HCT116 (cell line): ENCODE data around the gene AK2. TPM values are rescaled to one million over a fixed set of nuclear protein-coding genes. Genes with fewer than 3 reads are reported as not detected.

ENCODE experiments used
- ATAC-seq: fragments of 200-7000 bp; cut with Tn5 transposase; 2 replicates; pipeline ENCODE4 v1.9.1; 2020; ENCODE audit warnings: mild to moderate bottlenecking, moderate library complexity
- BruUV-seq: library from RNA; stranded (reverse); fragments of 400-500 nt; replicated peaks from 2 replicates; lab custom pipeline; 2021; lab: Mats Ljungman, UMichigan
- CTCF ChIA-PET: fragments of 300-600 bp; sonication (Branson Sonifier 250); formaldehyde crosslinking; loops from one replicate; lab custom pipeline; 2021; ENCODE audit warnings: antibody characterized with exemption; lab: Charles Lee
- POLR2A ChIA-PET: fragments of 300-600, 350-600 bp; sonication (Branson Sonifier 250); formaldehyde crosslinking; loops from one replicate; lab custom pipeline; 2021; ENCODE audit warnings: antibody characterized with exemption; lab: Charles Lee
- RAD21 ChIA-PET, 2 experiments: fragments of 300-600 bp; sonication (Branson Sonifier 250); formaldehyde crosslinking; loops; one replicate each; lab custom pipeline; 2023; ENCODE audit warnings: low total read pairs in 2 of 2; ENCODE audit not compliant: uncharacterized antibody in 2 of 2, unreplicated experiment in 2 of 2, low non-redundant PET in 1 of 2; lab: Charles Lee
- DNase-seq: peaks from one replicate; pipeline ENCODE4 v3.0.0-alpha.2; 2010; ENCODE audit warnings: low read depth, low spot score
- H2AFZ ChIP-seq: fragments of 200-600 bp; shearing (Covaris generic), sonication (generic); 2 replicates; pipeline ENCODE4 v1.6.1; 2017; ENCODE audit warnings: low read depth, mixed run types, mixed read lengths, antibody characterized with exemption, low read length; ENCODE audit not compliant: poor library complexity, severe bottlenecking
- H3K27ac ChIP-seq: 2 replicates; pipeline ENCODE4 v1.5.1; 2012; ENCODE audit warnings: low read depth, low read length
- H3K27me3 ChIP-seq: fragments of 200-600 bp; sonication (generic); 2 replicates; pipeline ENCODE4 v1.6.1; 2016; ENCODE audit warnings: mixed run types, low read length, mixed read lengths; ENCODE audit not compliant: insufficient read depth
- H3K36me3 ChIP-seq, 2 experiments: fragments of 200-500 bp in 1 of 2; fragments of 200-600 bp in 1 of 2; sonication (Bioruptor generic) in 1 of 2; sonication (generic) in 1 of 2; 2 replicates each; pipeline versions ENCODE4 v1.5.1 to v1.6.1; 2014 to 2016; ENCODE audit warnings: low read length in 2 of 2, inconsistent platforms in 1 of 2, mixed read lengths in 1 of 2, mixed run types in 1 of 2; ENCODE audit not compliant: insufficient read depth in 2 of 2, control insufficient read depth in 1 of 2
- H3K4me1 ChIP-seq, 2 experiments: fragments of 200-600 bp in 1 of 2; sonication (generic) in 1 of 2; 2 replicates each; pipeline versions ENCODE4 v1.5.1 to v1.6.1; 2012 to 2017; ENCODE audit warnings: low read length in 2 of 2, inconsistent platforms in 1 of 2, mild to moderate bottlenecking in 1 of 2, mixed read lengths in 1 of 2, mixed run types in 1 of 2, moderate library complexity in 1 of 2; ENCODE audit not compliant: insufficient read depth in 2 of 2, control insufficient read depth in 1 of 2
- H3K4me2 ChIP-seq: fragments of 200-600 bp; sonication (generic); 2 replicates; pipeline ENCODE4 v1.6.1; 2017; ENCODE audit warnings: mixed run types, low read length, mixed read lengths
- H3K4me3 ChIP-seq, 2 experiments: fragments of 200-600 bp in 1 of 2; sonication (generic) in 1 of 2; replicated peaks in 1 of 2; 2 replicates each; pipeline ENCODE4 v1.5.1; 2011 to 2016; ENCODE audit warnings: low read length in 2 of 2, control low read depth in 1 of 2, low read depth in 1 of 2, mild to moderate bottlenecking in 1 of 2, mixed read lengths in 1 of 2, mixed run types in 1 of 2
- H3K79me2 ChIP-seq: fragments of 200-600 bp; sonication (generic); 2 replicates; pipeline ENCODE4 v1.6.1; 2017; ENCODE audit warnings: mild to moderate bottlenecking, mixed run types, low read length, moderate library complexity, mixed read lengths; ENCODE audit not compliant: insufficient read depth
- H3K9ac ChIP-seq: fragments of 200-600 bp; sonication (generic); 2 replicates; pipeline ENCODE4 v1.6.1; 2016; ENCODE audit warnings: low read length, mixed read lengths
- H3K9me2 ChIP-seq: fragments of 200-600 bp; sonication (generic), shearing (Covaris generic); 2 replicates; pipeline ENCODE4 v1.6.1; 2017; ENCODE audit warnings: mixed run types, mild to moderate bottlenecking, moderate library complexity; ENCODE audit not compliant: insufficient read depth
- H3K9me3 ChIP-seq, 2 experiments: fragments of 200-500 bp in 1 of 2; fragments of 200-600 bp in 1 of 2; sonication (Bioruptor generic) in 1 of 2; sonication (generic) in 1 of 2; 2 replicates each; pipeline ENCODE4 v1.6.1; 2014 to 2017; ENCODE audit warnings: low read length in 2 of 2, mixed read lengths in 2 of 2, inconsistent platforms in 1 of 2, low read depth in 1 of 2, mild to moderate bottlenecking in 1 of 2, mixed run types in 1 of 2, moderate library complexity in 1 of 2; ENCODE audit not compliant: control insufficient read depth in 1 of 2, insufficient read depth in 1 of 2
- H4K20me1 ChIP-seq: fragments of 200-600 bp; sonication (generic), shearing (Covaris generic); 2 replicates; pipeline ENCODE4 v1.6.1; 2017; ENCODE audit warnings: mixed run types, mild to moderate bottlenecking, moderate library complexity; ENCODE audit not compliant: insufficient read depth
- ATF3 ChIP-seq: IDR thresholded peaks from 2 replicates; pipeline ENCODE4 v1.6.1; 2012
- CEBPB ChIP-seq: IDR thresholded peaks from 2 replicates; pipeline ENCODE4 v1.6.1; 2012; ENCODE audit warnings: low read depth
- CTCF ChIP-seq, 3 experiments: fragments of 200-600 bp in 1 of 3; sonication (generic) in 1 of 3; IDR thresholded peaks in 2 of 3; conservative IDR thresholded peaks in 1 of 3; 2 replicates each; pipeline ENCODE4 v1.5.1; 2012 to 2017; ENCODE audit warnings: low read depth in 2 of 3, low read length in 2 of 3, antibody characterized with exemption in 1 of 3, borderline replicate concordance in 1 of 3, control low read depth in 1 of 3, mild to moderate bottlenecking in 1 of 3, mixed read lengths in 1 of 3, mixed run types in 1 of 3, moderate library complexity in 1 of 3; ENCODE audit not compliant: insufficient read depth in 1 of 3
- EGR1 ChIP-seq: IDR thresholded peaks from 2 replicates; pipeline ENCODE4 v1.6.1; 2012; ENCODE audit warnings: low read depth
- EZH2 ChIP-seq: fragments of 200-600 bp; sonication (generic); IDR thresholded peaks from 2 replicates; pipeline ENCODE4 v1.6.1; 2017; ENCODE audit warnings: antibody characterized with exemption, mixed run types
- EZH2phosphoT487 ChIP-seq: fragments of 200-600 bp; IDR thresholded peaks from 2 replicates; pipeline ENCODE4 v1.6.1; 2018; ENCODE audit warnings: antibody characterized with exemption, borderline replicate concordance
- JUND ChIP-seq: IDR thresholded peaks from 2 replicates; pipeline ENCODE4 v1.6.1; 2012
- MAX ChIP-seq: IDR thresholded peaks from 2 replicates; pipeline ENCODE4 v1.6.1; 2012
- POLR2A ChIP-seq: IDR thresholded peaks from 2 replicates; pipeline ENCODE4 v1.7.0; 2011; ENCODE audit warnings: borderline replicate concordance; ENCODE audit not compliant: insufficient read depth, insufficient read length; ENCODE audit errors: extremely low read depth
- POLR2AphosphoS5 ChIP-seq: IDR thresholded peaks from 2 replicates; pipeline ENCODE4 v1.6.1; 2011; ENCODE audit warnings: mild to moderate bottlenecking, low read depth, low read length, moderate library complexity
- SIN3A ChIP-seq: IDR thresholded peaks from 2 replicates; pipeline ENCODE4 v1.6.1; 2012; ENCODE audit warnings: low read depth
- SP1 ChIP-seq: IDR thresholded peaks from 2 replicates; pipeline ENCODE4 v1.6.1; 2012; ENCODE audit warnings: low read depth
- SRF ChIP-seq: IDR thresholded peaks from 2 replicates; pipeline ENCODE4 v1.6.1; 2012; ENCODE audit warnings: low read depth
- TCF7L2 ChIP-seq: IDR thresholded peaks from 2 replicates; pipeline ENCODE4 v1.7.0; 2011; ENCODE audit warnings: borderline replicate concordance, inconsistent platforms; ENCODE audit not compliant: insufficient read depth, insufficient read length; ENCODE audit errors: extremely low read depth
- YY1 ChIP-seq: IDR thresholded peaks from 2 replicates; pipeline ENCODE4 v1.6.1; 2011; ENCODE audit warnings: low read length, low read depth, moderate library complexity, mild to moderate bottlenecking; ENCODE audit not compliant: insufficient replicate concordance; ENCODE audit errors: extremely low read depth
- ZBTB33 ChIP-seq: IDR thresholded peaks from 2 replicates; pipeline ENCODE4 v1.6.1; 2011; ENCODE audit warnings: mild to moderate bottlenecking, low read length, moderate library complexity; ENCODE audit not compliant: insufficient replicate concordance; ENCODE audit errors: extremely low read depth
- ZNF274 ChIP-seq: fragments of 200-500 bp; sonication (Bioruptor generic); IDR thresholded peaks from 2 replicates; pipeline ENCODE4 v1.6.1; 2014; ENCODE audit warnings: mild to moderate bottlenecking, low read depth, low read length, inconsistent platforms
- intact Hi-C: fragments of 100-400 bp; cut with micrococcal nuclease; formaldehyde crosslinking; loops from 2 replicates; pipeline ENCODE4 v1.10.0; 2022
- total RNA-seq: library from RNA; stranded (reverse); gene quantifications from one replicate; pipeline ENCODE4 v1.2.1, GENCODE V29; 2021; ENCODE audit not compliant: unreplicated experiment

The AK2 gene
- total RNA-seq, 1 experiment from 2014 or later: 233 TPM

- H3K4me2 ChIP-seq: peak overlapping the region; percentile 44
- H3K9me2 ChIP-seq: no peaks in the 10 kb centered on the region
- POLR2A ChIA-PET: interaction anchor here (0.6 to 1.4 kb wide), 6 partner anchors 9 to 86 kb away, joined by 3 to 5 read pairs (median 3); partner anchors contain the start of gene RNF19B
- H3K36me3 ChIP-seq: no peaks in the 10 kb centered on the region
- ATAC-seq: peak; percentile 61
- no peaks in the 10 kb centered on the region for H4K20me1 ChIP-seq
- peak; percentile 72 for DNase-seq
- RAD21 ChIA-PET: no interaction called here
- H3K4me3 ChIP-seq: 0 out of 4 replicates have a peak overlapping the region, but pooled peaks of 1 of the 2 experiments have one; percentile 13
- no peaks in the 10 kb centered on the region for H3K27me3 ChIP-seq
- no TSS peak for BruUV-seq
- no peaks in the 10 kb centered on the region for H3K79me2 ChIP-seq
- 0 out of 2 replicates have a peak overlapping the region, but pooled peaks have one; percentile 4 for H3K27ac ChIP-seq
- intact Hi-C loops: loop anchor here (2.0 to 10.0 kb wide), 2 partner anchors 14 to 146 kb away; partner anchors contain the start of genes AK2 and TMEM54
- H3K9me3 ChIP-seq: no peaks in the 10 kb centered on the region
- no peak overlapping the region for H3K9ac ChIP-seq
- H3K4me1 ChIP-seq: peaks cover 11 to 28% of the 10 kb centered on the region in 2 experiments; a peak in 3 of 4 replicates
- peak overlapping the region; percentile 59 for H2AFZ ChIP-seq
- CTCF ChIA-PET: interaction anchor here (1.1 kb wide), 1 partner anchor 117 kb away, joined by 3 read pairs; no protein-coding TSS in a partner anchor
- TF ChIP-seq ZNF274 (no peak), EGR1 (peak; percentile 72), ZBTB33 (no peak), MAX (peak; percentile 64), TCF7L2 (no peak), YY1 (no peak), SP1 (peak; percentile 81), POLR2AphosphoS5 (peak; percentile 62), CEBPB (peak; percentile 96), EZH2 (no peak), SRF (no peak), JUND (peak; percentile 83), SIN3A (no peak), ATF3 (no peak; the same call in 1 of the 2 replicates), CTCF (IDR thresholded peaks at IDR 0.05 in 2 of 3, conservative IDR thresholded peaks at IDR 0.05 in 1 of 3; ENCODE audit: borderline replicate concordance in 1 of 3, insufficient read depth in 1 of 3, low read depth in 2 of 3, low read length in 2 of 3) (peak; percentile 14 to 53 (median 45); a peak in 4 of 6 replicates), POLR2A (no peak), EZH2phosphoT487 (no peak)
Observed at GRCh38 chr1:33050221-33051076, 13.8 kb upstream of the AK2 start.
